ENCODE data around the gene ASB3. TPM values are rescaled to one million over a fixed set of nuclear protein-coding genes. Genes with fewer than 3 reads are reported as not detected.

Gene ASB3
- total and polyA plus RNA-seq, 2 experiments from 2014 or later, result 34.4 to 36.5 TPM

DNA sequence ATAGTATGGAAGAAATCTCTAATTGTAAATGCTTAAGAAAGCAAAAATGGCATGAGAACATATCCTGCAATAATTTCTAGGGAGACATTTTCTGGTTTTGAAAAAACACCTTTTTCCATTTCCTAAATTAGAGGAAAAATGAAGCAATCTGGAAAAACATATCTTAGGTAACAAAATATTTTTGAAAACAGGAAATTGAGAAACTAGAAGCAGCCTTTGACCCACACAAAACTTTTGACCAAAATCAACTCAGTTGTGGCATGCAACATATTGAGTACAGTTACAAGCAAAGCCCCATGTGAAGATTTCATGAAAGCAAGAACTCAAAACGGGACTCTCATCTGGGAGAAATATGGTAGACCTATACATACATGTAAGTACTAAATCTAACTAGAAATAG is 47.7 kb downstream of the ASB3 start:
- TF ChIP-seq CTCF (IDR thresholded peaks at IDR 0.05; ENCODE audit: low read depth, low read length), result no peak
- no peak overlapping the region for H3K4me3 ChIP-seq
- no peaks in the 10 kb centered on the region for H3K9me3 ChIP-seq (ENCODE audit: low read depth)
- peaks cover 11% of the 10 kb centered on the region for H3K4me1 ChIP-seq (ENCODE audit: low read depth)
- peak in 1 of 2 donors; percentile 33 for DNase-seq (ENCODE audit: low read depth in 1 of 2, low spot score in 1 of 2)
- no peak overlapping the region for H3K27ac ChIP-seq
- peaks cover 9% of the 10 kb centered on the region for H3K36me3 ChIP-seq
- H3K27me3 ChIP-seq, result no peaks in the 10 kb centered on the region

GRCh38 chr2:53737091-53737490 is 49.7 kb downstream of the ASB3 start:
- Histone ChIP-seq H3K4me3 (no peak overlapping the region), H3K36me3 (peaks cover 9% of the 10 kb centered on the region), H3K4me1 (ENCODE audit: low read depth) (peaks cover 9% of the 10 kb centered on the region), H3K9me3 (ENCODE audit: low read depth) (no peaks in the 10 kb centered on the region), H3K27ac (no peak overlapping the region), H3K27me3 (no peaks in the 10 kb centered on the region)
- TF ChIP-seq CTCF (IDR thresholded peaks at IDR 0.05; ENCODE audit: low read depth, low read length), result no peak
- no peak for DNase-seq (ENCODE audit: low read depth in 1 of 2, low spot score in 1 of 2)

DNA sequence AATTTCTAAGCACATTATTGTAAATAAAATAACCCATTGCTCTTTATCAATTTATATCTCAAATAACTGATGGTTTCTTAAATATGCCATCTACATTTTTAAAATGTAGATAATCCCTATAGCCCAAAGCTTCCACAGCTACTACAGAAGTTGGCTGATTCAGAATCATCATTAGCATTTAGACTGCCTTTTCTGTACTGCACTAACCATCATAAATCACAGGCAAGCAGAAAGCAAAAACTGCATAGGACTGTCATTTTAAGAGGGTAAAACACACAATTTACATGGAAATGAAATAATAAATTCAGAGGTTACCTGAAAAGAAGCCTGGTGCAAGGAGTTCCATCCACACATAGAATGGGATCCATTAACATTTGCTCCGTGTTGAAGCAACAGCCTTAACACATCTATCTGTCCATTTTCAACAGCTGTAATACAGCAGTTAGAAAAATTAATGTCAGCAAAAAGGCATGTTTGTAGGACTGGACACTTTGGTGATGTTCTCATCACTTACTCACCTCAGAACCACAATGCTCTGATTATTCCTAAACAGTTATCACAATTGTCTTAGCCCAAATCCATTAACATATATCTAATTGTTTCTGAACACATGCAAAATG is 57.5 kb downstream of the ASB3 start:
- H3K4me1 ChIP-seq (ENCODE audit: low read depth), result no peaks in the 10 kb centered on the region
- H3K27ac ChIP-seq, result no peak overlapping the region
- H3K4me3 ChIP-seq, result no peak overlapping the region
- TF ChIP-seq CTCF (IDR thresholded peaks at IDR 0.05; ENCODE audit: low read depth, low read length), result no peak
- DNase-seq (ENCODE audit: low read depth in 1 of 2, low spot score in 1 of 2), result no peak
- H3K27me3 ChIP-seq, result no peaks in the 10 kb centered on the region
- peaks cover 9% of the 10 kb centered on the region for H3K36me3 ChIP-seq
- no peaks in the 10 kb centered on the region for H3K9me3 ChIP-seq (ENCODE audit: low read depth)

DNA sequence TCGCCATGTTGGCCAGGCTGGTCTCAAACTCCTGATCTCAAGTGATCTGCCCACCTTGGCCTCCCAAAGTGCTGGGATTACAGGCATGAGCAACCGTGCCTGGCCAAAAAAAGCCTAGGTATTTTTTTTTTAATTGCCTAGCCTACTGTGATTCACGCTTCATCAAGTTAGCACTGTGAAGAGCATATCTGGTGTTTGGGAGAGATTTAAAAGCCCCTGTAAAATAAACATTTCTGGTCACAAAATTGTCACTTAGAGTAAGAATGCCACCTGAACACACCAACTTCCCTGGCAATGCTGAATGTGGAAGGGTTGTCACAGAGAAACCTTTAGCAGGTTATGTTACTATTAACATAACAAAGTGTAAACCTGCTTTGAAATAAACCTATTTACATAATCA is 58.8 kb downstream of the ASB3 start:
- DNase-seq (ENCODE audit: low read depth in 1 of 2, low spot score in 1 of 2), result no peak
- Histone ChIP-seq H3K36me3 (peaks cover 9% of the 10 kb centered on the region), H3K4me1 (ENCODE audit: low read depth) (no peaks in the 10 kb centered on the region), H3K27ac (no peak overlapping the region), H3K4me3 (no peak overlapping the region), H3K9me3 (ENCODE audit: low read depth) (no peaks in the 10 kb centered on the region), H3K27me3 (no peaks in the 10 kb centered on the region)
- no peak for TF ChIP-seq CTCF (IDR thresholded peaks at IDR 0.05; ENCODE audit: low read depth, low read length)

- TF ChIP-seq CTCF (IDR thresholded peaks at IDR 0.05; ENCODE audit: low read depth, low read length), result no peak
These were observed 61.1 kb downstream of the ASB3 start for GRCh38 chr2:53725662-53726061.

More at GRCh38 chr2:53725662-53726061, 61.1 kb downstream of the ASB3 start:
- H3K9me3 ChIP-seq (ENCODE audit: low read depth), result no peaks in the 10 kb centered on the region
- no peak overlapping the region for H3K4me3 ChIP-seq
- peaks cover 9% of the 10 kb centered on the region for H3K36me3 ChIP-seq
- H3K4me1 ChIP-seq (ENCODE audit: low read depth), result no peaks in the 10 kb centered on the region
- no peaks in the 10 kb centered on the region for H3K27me3 ChIP-seq
- DNase-seq (ENCODE audit: low read depth in 1 of 2, low spot score in 1 of 2), result no peak
- H3K27ac ChIP-seq, result no peak overlapping the region

All from cardiac muscle cell (in vitro differentiated cells and primary cell).